K562 (cell line): ENCODE results near the gene TULP4.

ENCODE experiments used
- ATF1 ChIP-seq, 2 experiments: fragments of 450-650 bp in 1 of 2; IDR thresholded peaks; 2 replicates each; pipeline ENCODE4 v1.6.1; 2016; ENCODE audit warnings: missing compliant biosample characterization in 1 of 2, missing genetic modification characterization in 1 of 2
- FOSL1 ChIP-seq: fragments of 200-800 bp; sonication (Bioruptor generic); conservative IDR thresholded peaks from 2 replicates; pipeline ENCODE4 v1.6.1; 2016; ENCODE audit warnings: missing genetic modification characterization, missing compliant biosample characterization
- NR1H2 ChIP-seq: sonication (generic); formaldehyde crosslinking; IDR thresholded peaks from 2 replicates; pipeline ENCODE4 v1.4.0; 2020; ENCODE audit warnings: mild to moderate bottlenecking, missing genetic modification reagents
- NR3C1 ChIP-seq: sonication (generic); formaldehyde crosslinking; IDR thresholded peaks from 2 replicates; pipeline ENCODE4 v1.8.1; 2022; ENCODE audit warnings: missing genetic modification reagents
- PHF20 ChIP-seq: fragments of 450-650 bp; IDR thresholded peaks from 2 replicates; pipeline ENCODE4 v1.6.1; 2018; ENCODE audit not compliant: partially characterized antibody
- RBM25 ChIP-seq: fragments of 200-400 bp; formaldehyde crosslinking; IDR thresholded peaks from 2 replicates; pipeline ENCODE4 v1.6.1; 2018; ENCODE audit warnings: low read length, low read depth, moderate library complexity; ENCODE audit not compliant: severe bottlenecking
- RFX5 ChIP-seq: IDR thresholded peaks from 2 replicates; pipeline ENCODE4 v1.6.1; 2011; ENCODE audit warnings: low read depth, mild to moderate bottlenecking, improper control_type of control experiment, low read length
- SMARCA5 ChIP-seq: fragments of 450-650 bp; IDR thresholded peaks from 2 replicates; pipeline ENCODE4 v1.6.1; 2016
- SMC3 ChIP-seq: conservative IDR thresholded peaks from 2 replicates; pipeline ENCODE4 v1.6.1; 2011; ENCODE audit warnings: low read depth, low read length, improper control_type of control experiment; ENCODE audit not compliant: insufficient read depth
- ZBTB8A ChIP-seq: fragments of 450-650 bp; IDR thresholded peaks from 2 replicates; pipeline ENCODE4 v1.6.1; 2018; ENCODE audit warnings: mild to moderate bottlenecking, moderate library complexity; ENCODE audit not compliant: partially characterized antibody
- ZKSCAN1 ChIP-seq: fragments of 150-350 bp; IDR thresholded peaks from 2 replicates; pipeline ENCODE4 v1.6.1; 2016; ENCODE audit warnings: low read depth, low read length
- TF ChIP-seq, protein P1 (sequence below), 2 experiments: fragments of 450-650 bp; formaldehyde crosslinking in 1 of 2; IDR thresholded peaks; 2 replicates each; pipeline versions ENCODE4 v1.4.0 to v1.6.1; 2014 to 2020; ENCODE audit warnings: mild to moderate bottlenecking in 2 of 2, borderline replicate concordance in 1 of 2, low read depth in 1 of 2
- TF ChIP-seq, protein P2 (sequence below): fragments of 450-650 bp; conservative IDR thresholded peaks from 2 replicates; pipeline ENCODE4 v1.6.1; 2016; ENCODE audit warnings: missing genetic modification characterization, low read depth, mild to moderate bottlenecking, missing compliant biosample characterization, moderate library complexity

DNA sequence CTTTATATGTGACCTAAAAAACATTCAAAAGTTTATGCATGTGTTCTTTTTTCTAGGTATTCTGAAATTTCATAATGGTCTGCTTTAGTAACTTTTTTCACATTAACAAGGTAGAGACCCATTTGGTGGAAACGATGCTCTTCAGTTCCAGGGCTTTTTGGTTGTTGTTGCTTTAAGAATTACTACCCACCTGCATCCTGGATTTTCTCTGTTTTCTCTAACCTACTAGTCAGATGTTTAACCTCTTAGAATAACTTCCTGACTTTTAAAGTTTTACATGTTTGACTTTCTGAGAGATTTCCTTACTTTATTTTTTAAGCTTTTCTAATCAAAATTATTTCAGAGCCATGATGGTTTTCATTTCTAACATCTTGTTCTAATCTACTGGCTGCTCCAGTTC is 14.9 kb downstream of the TULP4 start:
- TF ChIP-seq NR3C1 (CRISPR knock-in tag) (no peak), SMC3 (no peak), SMARCA5 (no peak), PHF20 (no peak), RFX5 (no peak), RBM25 (no peak), FOSL1 (tag) (no peak), ATF1 (CRISPR knock-in tag; IDR thresholded peaks at IDR 0.05) (no peak), ATF1 (tag; IDR thresholded peaks at IDR 0.05) (no peak), ZBTB8A (no peak), ZKSCAN1 (no peak), NR1H2 (CRISPR knock-in tag) (no peak)
- TF ChIP-seq, protein P1, sequence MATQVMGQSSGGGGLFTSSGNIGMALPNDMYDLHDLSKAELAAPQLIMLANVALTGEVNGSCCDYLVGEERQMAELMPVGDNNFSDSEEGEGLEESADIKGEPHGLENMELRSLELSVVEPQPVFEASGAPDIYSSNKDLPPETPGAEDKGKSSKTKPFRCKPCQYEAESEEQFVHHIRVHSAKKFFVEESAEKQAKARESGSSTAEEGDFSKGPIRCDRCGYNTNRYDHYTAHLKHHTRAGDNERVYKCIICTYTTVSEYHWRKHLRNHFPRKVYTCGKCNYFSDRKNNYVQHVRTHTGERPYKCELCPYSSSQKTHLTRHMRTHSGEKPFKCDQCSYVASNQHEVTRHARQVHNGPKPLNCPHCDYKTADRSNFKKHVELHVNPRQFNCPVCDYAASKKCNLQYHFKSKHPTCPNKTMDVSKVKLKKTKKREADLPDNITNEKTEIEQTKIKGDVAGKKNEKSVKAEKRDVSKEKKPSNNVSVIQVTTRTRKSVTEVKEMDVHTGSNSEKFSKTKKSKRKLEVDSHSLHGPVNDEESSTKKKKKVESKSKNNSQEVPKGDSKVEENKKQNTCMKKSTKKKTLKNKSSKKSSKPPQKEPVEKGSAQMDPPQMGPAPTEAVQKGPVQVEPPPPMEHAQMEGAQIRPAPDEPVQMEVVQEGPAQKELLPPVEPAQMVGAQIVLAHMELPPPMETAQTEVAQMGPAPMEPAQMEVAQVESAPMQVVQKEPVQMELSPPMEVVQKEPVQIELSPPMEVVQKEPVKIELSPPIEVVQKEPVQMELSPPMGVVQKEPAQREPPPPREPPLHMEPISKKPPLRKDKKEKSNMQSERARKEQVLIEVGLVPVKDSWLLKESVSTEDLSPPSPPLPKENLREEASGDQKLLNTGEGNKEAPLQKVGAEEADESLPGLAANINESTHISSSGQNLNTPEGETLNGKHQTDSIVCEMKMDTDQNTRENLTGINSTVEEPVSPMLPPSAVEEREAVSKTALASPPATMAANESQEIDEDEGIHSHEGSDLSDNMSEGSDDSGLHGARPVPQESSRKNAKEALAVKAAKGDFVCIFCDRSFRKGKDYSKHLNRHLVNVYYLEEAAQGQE (IDR thresholded peaks at IDR 0.05; ENCODE audit: borderline replicate concordance): no peak
- TF ChIP-seq, protein P1 (CRISPR knock-in tag; IDR thresholded peaks at IDR 0.05; ENCODE audit: low read depth): no peak
- TF ChIP-seq, protein P2, sequence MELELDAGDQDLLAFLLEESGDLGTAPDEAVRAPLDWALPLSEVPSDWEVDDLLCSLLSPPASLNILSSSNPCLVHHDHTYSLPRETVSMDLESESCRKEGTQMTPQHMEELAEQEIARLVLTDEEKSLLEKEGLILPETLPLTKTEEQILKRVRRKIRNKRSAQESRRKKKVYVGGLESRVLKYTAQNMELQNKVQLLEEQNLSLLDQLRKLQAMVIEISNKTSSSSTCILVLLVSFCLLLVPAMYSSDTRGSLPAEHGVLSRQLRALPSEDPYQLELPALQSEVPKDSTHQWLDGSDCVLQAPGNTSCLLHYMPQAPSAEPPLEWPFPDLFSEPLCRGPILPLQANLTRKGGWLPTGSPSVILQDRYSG (tag): no peak
